Gastrocnemius medialis (tissue), 4 donors: Measurements from ENCODE around the gene THSD4.

Source experiments
- CTCF ChIP-seq, 5 experiments: fragments of 450-650 bp in 3 of 5; fragments of 200-600 bp in 2 of 5; sonication (generic) in 2 of 5; IDR thresholded peaks in 4 of 5; conservative IDR thresholded peaks in 1 of 5; 1 replicate in 4 of 5; 2 replicates in 1 of 5; pipeline ENCODE4 v1.5.1; 2016 to 2019; ENCODE audit warnings: antibody characterized with exemption in 5 of 5, mild to moderate bottlenecking in 3 of 5, moderate library complexity in 3 of 5
- POLR2A ChIP-seq, 2 donors: fragments of 450-650 bp; IDR thresholded peaks; one replicate each; pipeline ENCODE4 v1.6.1; 2017; ENCODE audit warnings: antibody characterized with exemption in 2 of 2, mild to moderate bottlenecking in 2 of 2, moderate library complexity in 2 of 2

GRCh38 chr15:71168166-71168834 is 53.0 kb downstream of the THSD4 start:
- TF ChIP-seq CTCF (IDR thresholded peaks at IDR 0.05 in 4 of 5, conservative IDR thresholded peaks at IDR 0.05 in 1 of 5): no peak
- no peak for TF ChIP-seq POLR2A (IDR thresholded peaks at IDR 0.05)
